Type B pancreatic cell (in vitro differentiated cells): ENCODE measurements around the gene CNTNAP2. TPM values are rescaled to one million over a fixed set of nuclear protein-coding genes. Genes with fewer than 3 reads are reported as not detected.

Experiments used
- DNase-seq: peaks from one replicate; pipeline ENCODE4 v3.0.0; 2021; ENCODE audit warnings: mixed read lengths; ENCODE audit not compliant: unreplicated experiment; ENCODE audit errors: extremely low spot score
- H3K27ac Mint-ChIP-seq: 2 replicates; pipeline ENCODE4 v1.8.0; 2021; ENCODE audit warnings: mild to moderate bottlenecking, mixed read lengths
- H3K27me3 Mint-ChIP-seq: 2 replicates; pipeline ENCODE4 v1.8.0; 2021; ENCODE audit warnings: mixed read lengths
- H3K36me3 Mint-ChIP-seq: 2 replicates; pipeline ENCODE4 v1.8.0; 2021; ENCODE audit warnings: mixed read lengths
- H3K4me1 Mint-ChIP-seq: one replicate; pipeline ENCODE4 v1.8.0; 2021; ENCODE audit warnings: mixed read lengths; ENCODE audit not compliant: unreplicated experiment
- H3K4me3 Mint-ChIP-seq: 2 replicates; pipeline ENCODE4 v1.8.0; 2021; ENCODE audit warnings: mild to moderate bottlenecking, mixed read lengths
- H3K9me3 Mint-ChIP-seq: 2 replicates; pipeline ENCODE4 v1.8.0; 2021; ENCODE audit warnings: mixed read lengths
- CTCF ChIP-seq: fragments of 200-600 bp; sonication (generic); conservative IDR thresholded peaks from 2 replicates; pipeline ENCODE4 v1.5.0; 2021; ENCODE audit warnings: antibody characterized with exemption, mild to moderate bottlenecking
- total RNA-seq: library from RNA; stranded (reverse); gene quantifications from 2 replicates; pipeline ENCODE4 v1.2.1, GENCODE V29; 2021; ENCODE audit warnings: low replicate concordance

CNTNAP2 gene
- total RNA-seq, 1 donor from 2014 or later = 26.8 TPM

GRCh38 chr7:147423875-147424274 is 1307.3 kb downstream of the CNTNAP2 start:
- Mint-ChIP-seq H3K27ac (no peak overlapping the region), H3K36me3 (no peaks in the 10 kb centered on the region), H3K9me3 (peaks cover 5% of the 10 kb centered on the region), H3K4me3 (no peak overlapping the region), H3K4me1 (peaks cover 3% of the 10 kb centered on the region), H3K27me3 (no peaks in the 10 kb centered on the region)
- no peak for TF ChIP-seq CTCF
- no peak for DNase-seq

DNA sequence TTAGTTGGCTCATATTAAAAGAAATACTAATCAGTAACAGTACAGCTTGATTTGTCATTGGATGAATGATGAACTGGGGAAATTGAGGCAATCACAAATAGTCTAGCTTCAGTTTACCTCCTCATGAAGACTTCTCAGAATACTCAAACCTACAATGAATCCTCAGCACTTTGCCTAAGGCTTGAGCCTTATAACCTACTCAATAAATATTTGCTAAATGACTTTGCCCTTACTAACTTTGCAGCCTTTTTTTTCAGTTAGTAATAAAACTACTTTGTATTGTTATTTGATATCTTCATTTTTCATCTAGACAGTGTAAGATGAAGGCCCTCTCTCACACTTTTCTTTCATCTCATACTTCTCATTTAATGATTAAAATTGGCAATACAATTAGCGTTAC is 1311.5 kb downstream of the CNTNAP2 start:
- no peaks in the 10 kb centered on the region for H3K36me3 Mint-ChIP-seq
- no peaks in the 10 kb centered on the region for H3K27me3 Mint-ChIP-seq
- no peak for DNase-seq
- no peak overlapping the region for H3K4me3 Mint-ChIP-seq
- TF ChIP-seq CTCF = no peak
- peaks cover 9% of the 10 kb centered on the region for H3K9me3 Mint-ChIP-seq
- H3K27ac Mint-ChIP-seq = no peak overlapping the region
- peaks cover 17% of the 10 kb centered on the region for H3K4me1 Mint-ChIP-seq

DNA sequence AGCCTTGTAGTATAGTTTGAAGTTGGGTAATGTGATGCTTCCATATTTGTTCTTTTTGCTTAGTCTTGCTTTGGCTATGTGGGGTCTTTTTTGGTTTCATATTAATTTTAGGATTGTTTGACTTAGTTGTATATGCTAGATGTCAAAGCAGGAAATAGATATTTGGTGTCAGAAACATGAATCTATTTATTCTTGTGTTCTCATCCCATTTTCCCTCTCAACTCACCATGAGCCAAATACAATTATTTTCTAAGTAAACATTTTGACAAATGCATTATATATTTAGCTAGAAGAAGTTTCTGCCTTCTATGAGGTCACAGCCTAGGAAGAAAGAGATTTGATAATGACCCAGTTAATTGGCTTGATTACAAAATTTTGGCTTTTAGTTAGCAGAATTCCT is 1313.4 kb downstream of the CNTNAP2 start:
- Mint-ChIP-seq H3K9me3 (peaks cover 9% of the 10 kb centered on the region), H3K27me3 (no peaks in the 10 kb centered on the region), H3K36me3 (no peaks in the 10 kb centered on the region), H3K4me3 (no peak overlapping the region), H3K4me1 (peaks cover 17% of the 10 kb centered on the region), H3K27ac (no peak overlapping the region)
- DNase-seq = no peak
- no peak for TF ChIP-seq CTCF

DNA sequence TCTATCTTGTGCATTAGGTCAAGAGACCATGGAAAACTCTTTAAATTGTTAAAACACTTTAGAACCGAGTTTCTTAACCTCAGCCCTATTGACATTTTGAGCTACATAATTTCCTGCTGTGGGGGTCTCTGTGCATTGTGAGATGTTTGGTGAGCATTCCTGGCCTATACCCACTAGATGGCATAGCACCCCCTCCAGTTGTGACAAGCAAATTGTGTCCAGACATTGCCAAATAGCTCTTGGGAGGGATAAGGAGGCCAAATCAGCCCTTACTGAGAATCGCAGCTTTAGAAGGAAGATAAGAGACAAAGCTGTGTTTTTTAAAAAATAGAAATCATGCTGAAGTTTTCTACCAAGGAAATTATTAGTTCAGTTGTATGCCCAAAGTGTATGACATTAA is 1315.5 kb downstream of the CNTNAP2 start:
- H3K27me3 Mint-ChIP-seq = no peaks in the 10 kb centered on the region
- H3K4me1 Mint-ChIP-seq = peaks cover 17% of the 10 kb centered on the region
- peak; percentile 69 for TF ChIP-seq CTCF
- no peaks in the 10 kb centered on the region for H3K36me3 Mint-ChIP-seq
- H3K9me3 Mint-ChIP-seq = peaks cover 3% of the 10 kb centered on the region
- H3K27ac Mint-ChIP-seq = no peak overlapping the region
- no peak for DNase-seq
- H3K4me3 Mint-ChIP-seq = no peak overlapping the region

DNA sequence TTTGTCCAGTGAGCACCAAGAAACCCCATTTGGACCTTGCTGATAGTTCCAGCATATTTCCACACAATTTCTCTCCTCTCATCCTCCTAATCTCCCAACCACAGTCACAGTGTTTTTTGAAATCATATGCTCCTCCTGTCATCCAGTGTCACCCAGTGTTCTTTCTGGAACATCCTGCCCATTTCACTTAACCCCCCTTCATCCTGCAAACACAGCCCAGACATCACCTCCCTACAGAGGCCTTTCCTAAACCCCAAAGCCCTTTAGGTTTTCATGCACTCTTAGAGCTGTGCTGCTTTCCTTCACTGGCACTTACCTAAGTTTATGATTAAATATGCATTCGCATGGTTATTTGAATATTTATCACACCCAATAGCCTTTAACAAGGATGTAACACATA is 1316.0 kb downstream of the CNTNAP2 start:
- DNase-seq = no peak
- Mint-ChIP-seq H3K27ac (no peak overlapping the region), H3K4me1 (peaks cover 17% of the 10 kb centered on the region), H3K9me3 (peaks cover 3% of the 10 kb centered on the region), H3K27me3 (no peaks in the 10 kb centered on the region), H3K36me3 (no peaks in the 10 kb centered on the region), H3K4me3 (no peak overlapping the region)
- no peak for TF ChIP-seq CTCF

GRCh38 chr7:147436718-147437117 is 1320.1 kb downstream of the CNTNAP2 start:
- H3K4me1 Mint-ChIP-seq = peaks cover 12% of the 10 kb centered on the region
- no peaks in the 10 kb centered on the region for H3K27me3 Mint-ChIP-seq
- peaks cover 11% of the 10 kb centered on the region for H3K9me3 Mint-ChIP-seq
- no peak for DNase-seq
- no peaks in the 10 kb centered on the region for H3K36me3 Mint-ChIP-seq
- no peak overlapping the region for H3K27ac Mint-ChIP-seq
- H3K4me3 Mint-ChIP-seq = no peak overlapping the region
- TF ChIP-seq CTCF = no peak
